Femur (tissue), 1 donor: ENCODE measurements around the gene TMEM266.

Source experiments
- DNase-seq: peaks from one replicate; pipeline ENCODE4 v3.0.0-alpha.2; 2017

Gene TMEM266

DNA sequence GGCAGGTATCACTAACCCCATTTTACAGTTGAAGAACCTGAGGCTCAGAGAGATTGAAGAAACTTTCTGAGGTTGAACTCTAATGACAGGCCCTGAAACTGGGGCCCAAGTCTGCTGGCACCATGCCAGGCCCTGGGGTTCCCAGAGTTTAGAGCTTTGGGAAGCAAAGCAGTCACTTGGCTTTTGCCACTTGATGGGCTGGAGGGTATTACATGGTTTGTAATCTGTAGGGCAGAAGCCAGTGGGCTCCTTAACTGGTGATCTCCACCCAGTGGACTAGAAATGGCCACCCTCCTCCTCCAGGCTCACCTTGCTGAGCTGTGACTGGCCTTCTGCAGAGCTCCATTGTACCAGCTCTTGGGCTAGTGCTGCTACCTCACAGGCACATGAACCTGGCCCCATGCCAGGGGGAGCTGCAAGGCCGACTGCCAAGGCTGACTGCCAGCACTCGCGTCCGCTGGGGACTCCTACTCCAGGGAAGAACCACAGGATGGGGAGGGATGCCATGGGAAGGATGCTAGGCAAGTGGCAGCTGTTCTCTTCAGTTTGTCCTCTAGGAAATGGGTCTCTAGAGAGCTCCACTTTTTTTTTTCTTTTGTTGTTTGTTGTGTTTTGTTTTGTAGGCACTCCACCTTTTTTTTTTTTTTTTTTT, 146.7 kb downstream of the TMEM266 start:
- DNase-seq: peak; percentile 65

DNA sequence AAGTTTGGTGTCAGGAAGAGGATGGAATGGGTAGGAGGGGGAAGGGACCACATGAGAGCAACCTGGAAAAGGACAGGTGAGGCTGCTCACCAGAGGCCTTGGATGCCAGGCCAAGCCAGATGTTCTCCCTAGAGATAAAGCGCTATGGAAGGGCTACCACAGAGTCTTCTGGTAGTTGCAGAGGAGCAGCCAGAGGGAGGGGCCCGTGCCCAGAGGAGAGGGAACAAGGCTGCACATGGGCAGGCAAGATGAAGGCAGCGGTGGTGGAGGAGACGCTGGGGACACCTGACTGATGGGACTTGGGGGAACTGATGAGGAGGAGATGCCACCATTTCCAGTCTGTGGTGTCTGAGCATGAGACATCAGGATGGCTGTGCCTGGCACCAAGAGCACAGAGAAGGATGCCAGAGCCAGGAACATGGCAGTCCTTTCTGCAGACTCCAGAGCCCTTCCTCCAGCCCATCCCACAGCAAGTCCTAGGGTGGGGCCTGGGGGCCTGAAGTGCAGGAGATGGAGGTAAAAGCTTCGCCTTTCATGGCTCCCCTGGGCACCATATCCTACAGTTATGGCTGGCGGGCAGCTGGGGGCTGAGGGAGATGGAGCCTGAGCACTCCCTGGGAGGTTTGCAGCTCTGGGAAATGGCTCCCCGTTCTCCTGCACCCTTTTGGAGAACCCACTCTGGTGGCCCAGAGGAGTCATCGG, 148.4 kb downstream of the TMEM266 start:
- no peak for DNase-seq

DNA sequence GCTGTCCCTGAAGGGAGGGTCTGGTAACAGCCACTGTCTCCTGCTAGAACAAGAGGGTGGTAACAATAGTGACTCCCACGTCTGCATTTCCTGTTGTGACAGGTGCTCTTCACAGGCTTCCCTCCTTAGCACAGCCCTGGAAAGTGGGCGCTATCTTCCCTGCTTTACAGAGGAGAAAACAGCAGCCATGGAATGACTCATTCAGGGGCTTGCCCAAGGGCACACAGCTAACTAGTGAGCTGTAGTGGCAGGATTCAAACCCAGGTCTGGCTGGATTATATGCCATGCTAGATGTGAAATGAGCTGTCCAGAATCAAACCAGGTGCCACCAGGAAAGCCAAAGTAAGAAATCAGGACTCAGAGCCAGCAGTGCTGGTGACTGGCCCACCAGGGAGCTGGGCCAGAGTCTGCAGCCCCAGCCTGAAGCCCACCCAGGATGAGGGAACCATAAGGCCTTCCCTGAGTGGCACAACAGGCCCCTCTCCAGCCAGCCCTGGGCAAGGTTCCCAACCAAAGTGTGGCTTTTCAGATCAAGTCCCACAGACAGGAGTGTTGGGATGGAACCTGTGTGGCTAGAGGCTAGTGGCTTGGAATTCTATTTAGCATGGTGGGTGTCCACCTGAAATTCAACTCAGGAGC, 149.1 kb downstream of the TMEM266 start:
- DNase-seq: no peak

DNA sequence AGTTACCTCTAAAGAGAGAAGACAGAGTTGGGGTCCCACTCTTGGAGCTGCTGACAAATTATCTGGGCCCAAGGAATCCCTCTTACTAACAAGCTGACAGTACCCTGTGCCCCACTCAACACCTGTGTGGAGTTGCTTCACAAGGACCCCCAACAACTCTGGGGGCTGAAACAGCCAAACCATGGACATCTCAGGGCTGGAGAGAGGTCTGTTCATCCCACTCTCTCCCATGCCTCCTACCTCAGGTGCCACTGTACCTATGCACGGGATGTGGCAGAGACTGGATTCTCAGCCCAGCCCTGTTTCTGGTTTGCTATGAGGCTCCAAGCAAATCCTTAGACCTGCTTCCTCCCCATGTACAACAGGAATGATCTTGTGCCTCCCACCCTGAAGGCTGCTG, 149.7 kb downstream of the TMEM266 start:
- DNase-seq: no peak

DNA sequence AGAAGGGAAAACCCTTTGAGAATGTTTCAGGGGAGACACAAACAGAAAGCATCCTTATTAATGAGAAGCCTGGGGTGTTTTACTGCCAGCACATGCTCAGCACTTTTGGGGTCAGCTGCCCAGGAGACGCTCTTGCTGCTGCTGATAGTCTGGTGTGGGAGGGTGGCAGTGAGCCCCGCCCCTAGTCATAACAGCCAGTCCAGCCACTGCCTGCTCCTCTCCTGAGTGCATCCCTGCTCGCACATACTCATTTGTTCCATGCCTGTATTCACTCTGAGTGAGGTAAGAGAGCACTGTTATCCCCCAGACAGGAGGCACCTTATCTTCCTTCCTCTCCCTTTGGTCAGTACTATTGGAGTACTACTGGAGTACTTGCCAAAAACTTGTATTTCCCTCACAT, 150.2 kb downstream of the TMEM266 start:
- no peak for DNase-seq

DNA sequence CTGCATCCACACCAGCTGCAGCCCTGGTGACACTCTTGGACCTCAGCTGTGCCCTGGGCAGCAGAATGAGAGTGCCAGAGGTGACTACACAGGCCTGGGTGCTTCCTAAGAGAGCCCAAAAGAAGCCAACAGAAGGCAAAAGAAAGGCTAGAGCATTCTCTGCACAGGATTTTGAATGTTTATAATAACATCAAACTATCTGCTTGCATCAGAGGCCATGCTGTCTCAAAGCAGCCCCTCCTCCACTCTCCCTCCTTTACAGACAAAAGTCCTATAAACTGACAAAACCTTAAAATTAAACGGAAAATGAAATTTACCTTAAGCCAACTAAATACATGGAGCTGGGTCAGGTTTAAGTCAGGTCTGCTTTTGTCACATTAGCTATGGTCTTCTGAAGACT, 155.8 kb downstream of the TMEM266 start:
- no peak for DNase-seq

DNA sequence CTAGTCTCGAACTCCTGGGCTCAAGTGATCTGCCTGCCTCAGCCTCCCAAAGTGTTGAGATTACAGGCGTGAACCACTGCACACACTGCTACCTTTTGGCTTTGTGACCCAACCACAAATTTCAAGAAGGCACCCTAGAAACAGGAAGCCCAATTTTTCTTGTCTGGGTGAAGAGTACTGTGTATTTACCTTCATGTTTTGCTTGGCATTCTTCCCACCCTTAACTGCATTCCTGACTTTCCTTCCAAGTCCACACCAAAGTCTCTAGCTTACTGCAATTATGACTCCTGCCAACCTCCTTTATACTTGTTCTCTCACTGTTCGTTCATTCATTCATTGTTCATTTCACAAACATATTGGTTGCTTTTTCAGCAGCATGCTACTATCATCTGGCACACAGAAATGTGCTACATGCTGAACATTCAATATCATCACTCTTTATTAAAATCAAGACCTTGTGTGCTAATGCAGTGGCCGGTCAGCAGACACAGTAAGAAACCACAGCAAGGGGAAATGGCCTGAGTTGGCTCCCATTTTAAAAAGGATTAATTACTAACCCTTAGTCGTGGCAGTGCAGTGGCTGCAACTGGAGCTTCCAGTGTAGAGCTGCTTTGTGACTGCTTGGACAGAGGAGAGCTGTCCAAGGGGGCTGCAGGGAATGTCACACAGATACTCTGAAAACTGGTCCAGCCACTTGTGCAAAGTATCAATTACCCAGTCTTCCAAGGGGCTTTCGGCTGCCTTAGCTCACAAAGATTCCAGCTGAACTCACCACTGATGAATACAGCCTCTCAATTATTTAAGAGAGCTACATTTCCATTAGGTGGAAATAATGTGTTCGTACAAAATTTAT, 157.5 kb downstream of the TMEM266 start:
- no peak for DNase-seq

DNA sequence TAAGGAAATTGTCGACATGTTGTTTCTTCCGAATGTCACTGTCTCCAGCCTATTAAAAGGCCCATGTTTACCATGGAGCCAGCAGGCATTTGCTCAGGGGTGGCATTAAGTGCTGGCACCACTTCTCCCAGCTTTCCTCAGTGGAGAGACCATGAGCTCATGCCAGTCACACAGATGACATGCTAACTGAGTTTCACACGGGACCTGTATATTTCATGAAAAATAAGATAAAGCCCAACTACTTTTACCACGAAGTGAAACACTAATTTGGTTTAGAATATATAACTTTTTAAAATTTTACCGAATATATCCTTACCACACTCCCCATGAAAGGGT, 158.1 kb downstream of the TMEM266 start:
- no peak for DNase-seq

DNA sequence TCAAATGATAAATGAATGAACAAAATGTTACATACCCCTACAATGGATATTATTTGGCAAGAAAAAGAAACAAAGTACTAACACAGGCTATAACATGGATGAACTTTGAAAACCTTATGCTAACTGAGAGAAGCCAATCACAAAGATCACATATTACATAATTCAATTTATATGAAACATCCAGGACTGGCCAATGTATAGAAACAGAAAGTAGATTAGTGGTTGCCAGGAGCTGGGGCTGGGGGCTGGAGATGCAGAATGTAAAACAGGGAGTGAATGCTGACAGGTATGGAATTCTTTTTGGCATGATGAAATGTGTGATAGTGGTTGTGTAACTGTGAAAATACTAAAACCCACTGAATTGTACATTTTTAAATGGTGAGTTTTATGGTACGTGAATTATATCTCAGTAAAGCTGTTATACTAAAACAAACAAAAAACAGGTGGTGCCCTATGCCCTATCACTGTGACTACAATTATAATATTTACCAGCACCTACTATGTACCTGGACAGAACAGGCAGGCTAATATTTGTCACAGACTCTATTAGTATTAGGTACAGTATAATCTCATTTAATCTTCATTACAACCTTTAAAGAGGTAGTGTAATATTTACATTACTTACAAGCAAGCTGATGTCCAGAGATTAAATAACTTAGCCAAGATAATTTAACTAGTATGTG, 161.4 kb downstream of the TMEM266 start:
- no peak for DNase-seq

DNA sequence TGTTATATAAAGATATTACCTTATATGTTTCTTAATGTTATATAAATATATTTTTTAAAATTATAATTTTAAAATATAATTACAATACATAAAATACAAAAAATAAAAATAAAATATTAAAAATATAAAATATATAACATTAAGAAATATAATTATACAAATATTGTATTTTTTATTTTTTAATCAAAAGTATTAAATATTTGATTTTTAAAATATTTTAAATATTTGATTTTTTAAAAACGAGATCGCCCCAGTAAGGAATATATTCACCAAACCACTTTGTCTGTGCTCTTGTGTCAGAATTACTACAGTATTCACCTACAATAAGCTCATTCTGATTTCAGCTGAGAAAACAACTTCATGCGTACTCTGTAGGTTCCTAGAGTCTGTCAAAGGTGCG, 162.4 kb downstream of the TMEM266 start:
- no peak for DNase-seq

DNA sequence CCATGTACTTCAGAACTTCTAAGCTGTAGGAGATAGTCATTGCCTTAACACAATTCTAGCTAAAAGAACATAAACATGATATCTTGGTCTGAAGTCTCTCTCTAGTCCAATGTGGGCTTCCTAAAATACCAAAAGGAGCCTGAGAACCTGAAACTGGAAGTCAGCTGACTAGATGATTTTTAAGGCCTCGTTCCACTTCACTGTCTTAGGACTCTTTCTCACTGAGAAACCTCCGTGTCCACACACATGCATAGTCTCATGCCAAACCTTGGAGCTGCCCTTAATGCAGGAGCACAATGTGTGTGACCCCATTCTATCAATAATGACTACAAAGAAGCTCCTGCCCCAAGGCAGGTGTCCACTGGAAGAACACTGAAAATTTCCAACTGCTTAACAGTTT, 163.7 kb downstream of the TMEM266 start:
- DNase-seq: no peak

DNA sequence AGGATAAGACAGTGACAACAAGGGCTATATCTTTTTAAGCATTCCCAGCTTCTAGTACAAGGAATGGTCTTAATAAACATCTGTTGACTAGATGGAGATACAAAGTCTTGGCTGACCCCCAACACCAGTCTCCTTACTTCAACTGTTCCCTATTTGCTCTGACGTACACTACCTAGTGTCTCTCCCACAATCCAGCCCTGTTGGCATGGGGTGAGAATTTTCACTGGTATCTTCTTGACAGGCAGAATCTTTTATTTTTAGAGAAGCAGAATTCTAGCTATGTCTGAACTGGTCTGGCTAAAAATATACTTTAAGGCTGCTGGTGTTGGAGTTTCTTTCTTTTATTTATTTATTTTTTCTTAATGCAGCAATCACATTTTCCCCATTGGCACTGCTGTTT, 169.5 kb downstream of the TMEM266 start:
- DNase-seq: no peak

DNA sequence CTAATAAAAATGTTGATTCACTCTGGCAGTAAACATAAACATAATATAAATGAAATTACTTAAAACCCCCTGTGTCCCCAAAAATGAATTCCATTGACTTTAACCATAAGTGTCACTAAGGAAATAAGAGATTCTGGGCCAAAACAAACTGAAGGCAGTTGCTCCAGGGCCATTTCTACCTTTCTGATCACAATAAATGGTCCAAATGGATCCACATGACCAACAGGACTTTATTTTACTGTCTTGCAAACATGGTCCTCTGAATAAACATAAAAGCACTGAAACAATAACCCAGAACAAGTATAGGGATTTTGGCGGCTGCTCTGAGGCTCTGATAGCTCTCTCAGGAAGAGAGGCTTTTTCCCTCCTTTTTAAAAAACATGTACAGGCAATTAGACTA, 174.1 kb downstream of the TMEM266 start:
- no peak for DNase-seq

DNA sequence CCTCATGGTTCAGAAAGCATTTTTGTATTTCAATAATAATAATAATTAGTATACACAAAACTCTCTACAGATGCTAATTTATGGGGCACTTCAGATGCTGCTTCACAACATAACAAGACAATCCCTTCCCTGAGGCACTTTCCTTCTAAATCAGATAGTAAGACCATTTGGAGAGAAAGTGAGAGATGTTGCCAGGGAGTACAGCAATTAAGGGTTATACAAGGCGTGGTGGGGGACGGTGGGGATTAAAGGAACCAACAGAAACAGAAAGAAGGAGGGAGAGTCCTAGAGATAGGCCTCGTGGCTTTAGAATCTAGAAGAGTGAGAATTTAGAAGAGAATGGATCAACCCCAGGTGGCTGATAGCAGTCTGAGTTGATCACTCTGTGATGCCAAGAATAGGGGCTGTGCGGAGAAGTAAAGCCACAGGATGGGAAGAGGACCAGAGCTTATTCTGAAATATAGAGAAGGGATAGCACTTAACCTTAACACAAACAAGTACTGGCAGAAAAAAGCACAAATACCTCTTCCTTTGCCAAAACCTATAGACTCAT, 174.6 kb downstream of the TMEM266 start:
- DNase-seq: no peak

DNA sequence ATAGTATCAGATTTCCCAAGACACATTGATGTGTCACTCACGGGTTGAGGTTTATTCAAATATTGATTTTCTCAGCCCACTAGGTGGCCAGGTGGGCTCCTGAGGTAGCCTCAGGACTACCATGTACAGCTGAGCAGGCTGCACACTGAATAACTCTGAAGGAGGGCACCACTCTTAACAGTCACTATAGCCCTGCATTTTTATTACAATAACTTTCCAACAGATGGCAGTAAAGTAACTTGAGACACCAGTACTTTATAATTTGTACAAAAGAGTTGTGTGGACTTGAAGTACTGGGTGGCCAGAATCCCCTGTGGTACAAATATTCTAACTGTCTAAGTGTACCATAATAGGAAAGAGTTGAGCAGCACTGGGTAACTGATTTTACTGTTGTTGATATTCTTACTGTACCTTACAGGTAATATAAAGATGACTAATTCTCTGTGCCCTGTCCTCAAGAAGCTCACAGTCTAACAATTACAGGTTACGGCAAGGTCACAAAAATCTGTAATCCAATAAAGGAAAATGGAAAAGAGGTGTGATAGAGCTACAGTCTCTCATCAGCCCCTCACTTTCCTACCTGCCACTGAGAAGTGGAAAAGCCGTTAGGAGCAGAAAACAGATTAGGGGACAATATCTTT, 175.5 kb downstream of the TMEM266 start:
- no peak for DNase-seq

DNA sequence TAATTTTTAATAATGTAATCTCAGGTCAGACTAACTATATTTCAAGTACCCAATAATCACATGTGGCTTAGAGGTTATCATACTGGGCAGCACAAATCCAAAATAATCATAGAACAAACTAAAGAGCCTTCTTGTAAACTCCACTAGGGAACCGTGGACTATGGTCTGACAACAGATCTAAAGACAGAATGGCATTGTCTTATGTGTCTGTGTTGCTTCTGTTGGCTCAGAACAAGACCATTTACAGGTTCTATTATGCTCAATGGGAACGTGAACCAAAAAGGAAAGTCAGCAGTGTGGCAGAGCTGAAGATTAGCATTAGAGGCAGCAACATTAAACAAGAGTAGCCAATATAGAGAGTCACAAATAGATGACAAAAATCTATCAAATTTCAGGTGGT, 176.6 kb downstream of the TMEM266 start:
- no peak for DNase-seq

DNA sequence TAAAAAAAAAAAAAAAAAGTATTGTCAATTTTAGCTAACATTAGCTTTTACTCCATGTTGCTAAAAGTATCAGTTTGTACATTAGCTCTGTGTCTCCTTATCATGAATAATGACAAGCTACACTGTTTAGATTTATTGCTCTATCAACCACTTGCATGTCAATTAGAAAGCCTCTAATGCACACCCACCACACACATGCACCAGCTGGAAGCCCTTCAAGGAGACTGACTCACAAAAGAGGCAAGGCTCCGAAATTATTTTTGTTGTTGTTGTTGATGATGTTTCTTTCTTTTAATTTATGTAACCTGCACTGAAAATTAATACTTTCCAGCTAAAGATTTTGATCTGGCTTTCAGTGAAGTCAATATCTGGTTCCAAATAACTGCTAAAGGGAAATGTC, 180.0 kb downstream of the TMEM266 start:
- no peak for DNase-seq

DNA sequence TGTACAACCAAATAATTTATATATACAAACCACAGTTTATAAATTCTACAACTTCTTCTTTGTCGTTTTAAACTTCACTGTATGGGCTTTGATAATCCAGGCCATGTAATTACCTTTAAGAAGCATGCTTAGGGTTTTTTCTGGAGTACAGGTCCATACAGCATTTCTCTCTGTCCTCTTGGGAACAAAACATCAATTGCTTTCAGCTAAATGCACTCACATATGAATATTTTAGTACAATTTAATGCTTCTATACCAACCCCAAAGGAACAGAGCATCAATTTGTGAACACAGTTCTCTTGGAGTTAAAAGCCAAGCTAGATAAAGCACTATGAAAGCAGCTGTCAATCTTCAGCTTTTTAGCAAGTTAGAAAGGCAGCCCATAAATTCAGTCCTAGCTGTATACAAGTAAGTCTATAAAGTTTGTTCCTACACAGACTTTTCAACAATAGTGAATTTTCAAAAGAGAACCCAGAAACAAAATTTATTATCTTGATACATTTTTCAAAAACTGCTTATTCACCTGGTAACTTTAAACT, 185.4 kb downstream of the TMEM266 start:
- no peak for DNase-seq

DNA sequence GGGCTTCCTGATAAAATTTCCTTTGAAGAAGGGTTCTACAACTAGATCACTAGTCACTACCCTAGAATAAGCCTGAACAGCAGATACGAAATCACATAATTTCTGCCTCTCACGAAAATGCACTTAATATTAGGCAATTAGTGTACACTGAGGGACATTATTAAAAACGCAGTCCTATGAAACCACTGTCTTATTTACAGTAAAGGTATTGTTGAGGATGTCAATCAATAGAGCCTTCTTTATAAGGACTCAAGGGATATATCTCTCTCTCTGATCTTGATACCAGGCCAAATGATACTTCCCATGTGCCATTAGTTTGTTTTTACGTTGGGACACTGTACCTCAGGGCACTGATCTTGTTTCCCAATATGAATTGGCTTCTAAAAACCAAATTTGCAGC, 191.9 kb downstream of the TMEM266 start:
- DNase-seq: no peak

DNA sequence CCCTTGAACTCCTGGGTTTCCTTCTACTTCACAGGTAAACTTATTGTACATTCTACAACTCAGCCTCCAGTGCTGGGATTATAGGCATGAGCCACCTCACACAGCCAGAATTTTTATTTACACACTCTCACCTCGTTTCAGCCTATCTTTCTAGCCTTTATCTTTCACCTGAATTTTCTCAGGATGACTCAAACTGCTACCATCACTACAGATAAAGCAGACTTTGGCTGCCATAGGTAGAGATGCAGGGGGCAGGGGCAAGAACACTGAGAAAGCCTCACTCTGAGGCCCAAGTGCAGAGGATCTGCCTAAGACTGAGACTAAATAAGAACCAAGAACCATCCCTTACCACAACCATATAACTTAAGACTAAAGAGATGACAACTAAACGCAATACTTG, 192.5 kb downstream of the TMEM266 start:
- no peak for DNase-seq

DNA sequence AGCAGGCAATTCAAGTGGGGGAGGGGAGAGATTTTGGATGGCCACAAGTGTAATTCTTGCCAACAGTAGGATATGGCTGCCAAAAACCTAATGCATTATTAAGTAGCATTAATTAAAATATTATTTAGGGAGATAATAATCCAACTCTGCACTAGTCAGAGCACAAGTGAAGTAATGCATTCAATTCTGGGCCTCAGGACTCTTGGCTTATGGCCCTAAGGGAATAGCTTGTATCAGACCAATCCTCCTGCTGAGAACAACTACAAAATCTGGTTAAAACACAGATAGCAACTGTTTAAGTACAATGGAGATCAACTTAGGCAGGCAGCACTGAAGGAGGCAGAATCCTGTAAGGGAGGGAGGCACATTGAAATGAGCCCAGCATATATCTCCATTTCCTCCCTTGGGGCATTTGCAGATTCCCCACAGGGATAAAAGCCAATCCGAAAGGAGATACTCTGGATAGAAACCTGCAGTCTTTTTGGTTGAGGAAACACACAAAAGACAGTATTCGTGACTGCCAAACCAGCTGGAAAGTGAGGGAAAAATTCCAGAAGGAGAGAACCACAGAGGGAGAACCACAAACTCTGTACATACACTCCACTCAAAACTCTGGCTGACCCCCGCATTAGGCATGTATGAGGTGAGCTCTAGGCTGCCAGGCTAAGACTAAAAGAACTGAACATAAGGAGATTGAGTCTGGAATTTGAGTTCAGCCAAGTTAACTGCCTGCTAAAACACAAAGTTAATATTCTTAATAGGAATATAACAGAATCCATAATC, 194.1 kb downstream of the TMEM266 start:
- no peak for DNase-seq
